HG03139 (cell line): ENCODE data around the gene DYSF.

Experiments
- ATAC-seq: cut with Tn5 transposase; IDR thresholded peaks from one replicate; pipeline ENCODE4 v1.9.1; 2021; ENCODE audit not compliant: unreplicated experiment

The DYSF gene

DNA sequence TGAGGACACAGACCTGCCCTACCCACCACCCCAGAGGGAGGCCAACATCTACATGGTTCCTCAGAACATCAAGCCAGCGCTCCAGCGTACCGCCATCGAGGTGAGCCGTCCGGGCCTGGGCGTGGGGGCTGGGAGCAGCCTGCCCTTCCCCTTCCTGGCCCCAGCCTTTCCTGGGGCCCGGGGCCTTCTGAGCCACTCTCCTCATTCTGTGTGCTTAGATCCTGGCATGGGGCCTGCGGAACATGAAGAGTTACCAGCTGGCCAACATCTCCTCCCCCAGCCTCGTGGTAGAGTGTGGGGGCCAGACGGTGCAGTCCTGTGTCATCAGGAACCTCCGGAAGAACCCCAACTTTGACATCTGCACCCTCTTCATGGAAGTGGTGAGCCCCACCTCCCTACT is 157.9 kb downstream of the DYSF start:
- no peak for ATAC-seq

DNA sequence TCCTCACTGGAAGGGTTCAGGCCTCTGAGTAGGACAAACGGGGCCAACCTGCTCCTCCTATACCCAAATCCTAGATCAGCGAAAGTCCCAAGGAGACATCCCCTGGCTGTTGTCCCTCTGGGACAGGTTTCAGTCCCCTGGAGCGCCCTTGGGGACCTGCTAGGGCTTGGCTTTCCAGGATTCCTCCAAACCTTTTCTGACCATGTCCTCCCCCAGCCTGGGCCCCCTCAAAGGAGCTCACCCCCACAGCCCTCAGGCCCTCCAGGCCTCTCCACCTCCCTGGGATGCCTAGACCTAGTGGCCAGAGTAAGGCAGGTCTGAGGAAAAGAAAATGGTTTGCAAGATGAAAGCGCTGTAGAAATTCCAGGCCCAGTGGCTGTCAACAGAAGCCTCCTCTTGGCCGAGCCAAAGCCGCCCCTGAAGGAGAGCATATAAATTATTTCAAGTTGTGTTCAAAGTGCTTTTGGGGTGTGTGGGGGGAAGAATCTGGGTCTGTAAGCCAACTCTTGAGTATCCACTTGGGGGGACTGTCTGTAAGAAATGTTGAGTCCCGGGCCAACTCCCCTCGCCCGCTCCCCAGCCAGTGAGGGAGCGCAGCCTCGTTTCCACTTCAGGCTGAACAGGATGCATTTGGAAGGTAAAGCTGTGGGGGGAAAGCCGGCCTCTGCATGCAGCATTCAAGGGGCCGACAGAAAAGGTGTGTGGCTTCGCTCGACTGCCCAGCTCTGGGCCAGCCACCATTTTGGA is 158.6 kb downstream of the DYSF start:
- no peak for ATAC-seq

DNA sequence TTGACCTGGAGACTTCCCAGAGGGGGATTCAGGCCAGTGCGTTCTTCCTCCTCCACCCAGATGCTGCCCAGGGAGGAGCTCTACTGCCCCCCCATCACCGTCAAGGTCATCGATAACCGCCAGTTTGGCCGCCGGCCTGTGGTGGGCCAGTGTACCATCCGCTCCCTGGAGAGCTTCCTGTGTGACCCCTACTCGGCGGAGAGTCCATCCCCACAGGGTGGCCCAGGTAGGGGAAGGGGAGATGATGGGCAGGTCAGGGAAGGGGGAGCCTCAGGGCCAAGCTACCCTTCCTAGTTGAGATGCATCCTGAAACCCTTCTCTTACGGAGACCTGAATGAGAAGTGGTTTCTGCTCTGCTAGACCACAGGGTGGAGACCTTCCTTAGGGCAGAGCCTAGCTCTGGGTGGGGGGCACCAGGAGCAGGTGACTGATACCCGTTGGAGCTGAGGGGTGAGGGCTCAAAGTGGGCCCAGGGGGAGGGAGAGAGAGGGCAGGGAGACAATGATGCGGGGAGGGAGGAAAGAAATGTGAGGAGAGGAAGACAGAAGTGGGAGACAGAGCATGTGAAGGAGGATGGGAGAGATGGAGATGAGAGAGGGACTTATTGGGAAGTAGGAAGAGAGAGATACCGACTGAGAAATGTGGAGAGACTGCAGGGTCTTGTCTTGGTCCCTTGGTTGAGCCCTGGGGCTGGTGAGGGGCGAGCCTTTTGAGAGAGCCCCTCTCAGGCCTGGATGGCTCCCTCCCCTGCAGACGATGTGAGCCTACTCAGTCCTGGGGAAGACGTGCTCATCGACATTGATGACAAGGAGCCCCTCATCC is 159.4 kb downstream of the DYSF start:
- ATAC-seq: no peak

DNA sequence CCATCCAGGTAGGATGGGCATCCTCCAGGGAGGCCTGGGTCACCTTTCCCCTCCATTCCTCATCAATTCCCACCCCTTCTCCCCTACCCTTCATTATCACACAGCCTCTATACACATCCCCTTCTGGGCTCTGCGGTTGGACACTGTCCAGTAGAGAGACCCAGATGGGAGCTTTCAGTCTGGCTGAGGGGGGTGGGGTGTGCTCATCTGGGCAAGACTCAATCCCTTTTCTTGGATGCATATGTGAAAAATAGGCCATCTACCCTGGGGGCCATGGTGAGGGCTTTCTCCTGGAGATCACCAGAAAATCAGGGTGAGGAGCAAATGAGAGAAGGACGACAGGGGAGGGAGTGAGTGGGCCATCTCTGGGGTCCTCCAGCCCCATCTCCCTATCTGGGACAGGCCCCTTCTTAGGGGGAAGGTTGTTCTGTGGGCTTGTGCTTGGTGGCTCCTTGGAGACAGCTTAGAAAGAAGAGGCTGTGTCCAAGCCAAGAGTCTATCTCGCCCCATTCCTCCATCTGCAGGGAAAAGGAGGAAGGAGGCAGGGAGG is 160.1 kb downstream of the DYSF start:
- no peak for ATAC-seq

DNA sequence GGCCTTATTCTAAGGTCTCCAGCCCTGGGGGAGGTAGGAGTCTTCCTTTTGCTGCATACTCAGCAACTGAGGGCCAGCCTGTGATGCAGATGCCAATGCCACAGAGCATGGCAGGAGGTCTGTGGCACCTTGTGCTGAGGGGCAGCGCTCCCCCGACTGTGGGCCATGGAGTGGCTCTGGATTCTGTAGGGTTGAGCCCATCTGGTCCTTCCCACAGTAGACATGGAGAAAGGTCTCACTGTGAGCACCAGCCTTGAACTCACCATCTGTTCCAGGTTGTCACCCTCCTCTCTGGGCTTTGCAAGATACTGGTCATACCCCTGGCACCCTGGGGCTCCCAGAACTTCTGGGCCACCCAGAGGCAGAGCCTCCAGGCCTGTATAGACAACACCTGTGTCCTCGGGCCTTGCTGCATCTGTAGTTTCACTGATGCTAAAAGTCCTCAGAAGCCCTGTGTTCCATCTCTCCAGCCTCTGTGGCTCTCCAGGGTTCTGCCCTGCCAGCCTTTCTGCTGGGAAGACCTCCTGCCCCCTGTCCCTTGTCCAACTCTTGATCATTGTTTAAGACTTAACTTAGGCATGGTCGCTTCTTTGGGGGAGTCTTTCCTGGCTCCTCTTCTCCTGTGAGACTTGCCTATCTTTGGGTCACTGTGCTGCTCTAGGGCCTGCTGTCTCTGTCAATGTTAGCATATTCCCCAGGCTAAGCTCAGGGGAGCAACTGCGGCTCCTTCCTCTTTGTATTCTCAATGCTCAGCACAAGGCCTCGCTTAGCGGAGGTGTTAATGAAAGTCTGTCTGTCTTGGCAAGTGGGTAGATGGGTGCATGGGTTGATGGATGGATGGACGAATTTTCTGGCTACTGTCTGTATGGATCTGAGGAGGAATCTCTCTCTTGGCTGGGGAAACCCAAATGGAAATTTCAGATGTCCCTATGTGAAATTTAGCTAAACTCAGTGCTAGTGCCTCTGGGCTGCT is 160.9 kb downstream of the DYSF start:
- ATAC-seq: no peak

DNA sequence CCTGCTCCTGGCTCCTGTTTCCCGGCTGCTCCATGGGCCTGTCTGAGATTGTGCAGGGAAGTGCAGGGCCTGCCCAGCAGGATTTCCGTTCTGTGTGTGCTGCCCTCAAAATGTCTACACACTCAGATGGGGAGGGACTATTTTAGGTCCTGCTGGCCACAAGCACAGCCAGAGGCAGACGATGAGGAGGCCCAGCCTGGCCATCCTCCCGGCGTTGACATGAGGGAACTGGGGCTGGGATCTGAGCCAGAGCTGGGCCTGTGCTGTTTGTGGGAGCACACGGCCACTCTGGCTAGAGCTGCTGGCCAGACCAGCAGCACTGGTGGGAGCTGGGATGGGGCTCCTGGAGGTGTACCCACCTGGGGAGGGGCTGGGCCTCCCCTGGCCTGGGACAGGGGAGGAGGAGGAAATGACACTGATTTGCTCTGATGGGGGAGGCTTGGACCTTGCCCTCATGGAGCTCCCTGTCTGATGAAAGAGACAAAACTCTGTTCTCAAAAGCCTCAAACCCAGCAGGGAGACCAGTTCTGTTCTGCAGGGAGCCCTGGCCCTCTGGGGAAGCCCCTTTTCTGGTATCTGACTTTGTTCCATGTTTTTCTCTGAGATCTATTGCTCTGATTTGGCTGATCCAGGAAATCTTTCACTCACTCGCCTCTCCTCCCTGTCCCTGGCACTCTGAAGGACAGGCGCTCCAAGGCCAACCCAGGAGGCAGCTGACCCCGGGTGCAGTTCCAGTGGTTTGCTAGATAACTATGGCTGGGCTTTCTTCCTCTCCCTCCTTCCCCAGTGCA is 161.8 kb downstream of the DYSF start:
- no peak for ATAC-seq

DNA sequence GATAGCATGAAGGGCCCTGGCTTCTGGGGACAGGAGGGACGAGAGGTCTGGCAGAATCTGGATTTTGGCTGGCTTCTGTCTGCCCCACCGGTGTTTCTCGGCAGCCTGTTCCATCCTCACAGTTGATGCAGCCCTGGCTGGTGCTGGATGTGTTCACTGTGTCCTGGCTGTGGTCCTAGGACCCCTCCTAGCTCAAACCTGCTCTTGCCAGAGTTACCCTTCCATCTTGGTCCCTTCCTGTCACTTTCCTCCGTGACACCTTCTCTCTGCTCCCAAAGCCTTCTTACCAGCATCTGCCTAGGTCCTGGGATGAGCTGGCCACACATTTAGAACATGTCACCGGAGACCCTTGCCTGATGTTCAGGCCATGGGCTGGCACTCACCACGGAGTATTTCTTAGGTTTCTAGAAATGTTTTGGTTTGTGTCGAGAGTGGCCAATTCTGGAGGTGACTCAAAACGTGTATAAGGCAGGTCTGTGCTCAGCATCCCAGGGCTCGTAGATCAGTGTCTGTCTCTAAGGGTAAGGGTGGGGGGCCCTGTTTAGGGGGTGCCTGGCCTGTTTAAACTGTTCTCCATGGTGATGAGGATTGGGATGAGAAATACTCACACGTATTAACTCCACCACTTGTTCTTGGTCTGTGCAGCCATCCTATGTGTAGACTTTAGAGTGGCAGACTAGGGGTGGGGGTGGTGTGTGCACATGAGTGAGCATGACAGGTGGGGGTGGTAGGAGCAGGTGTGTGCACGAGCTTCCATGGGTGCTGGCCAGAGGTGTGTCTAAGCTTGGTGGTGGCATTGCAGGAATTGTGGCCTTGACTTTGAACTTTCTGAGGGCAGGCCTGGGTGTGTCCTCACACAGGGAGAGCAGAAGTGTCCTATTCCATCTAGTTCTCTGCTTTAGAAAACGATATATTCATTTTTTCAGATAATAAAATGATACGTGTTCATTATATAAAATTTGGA is 162.7 kb downstream of the DYSF start:
- ATAC-seq: no peak

DNA sequence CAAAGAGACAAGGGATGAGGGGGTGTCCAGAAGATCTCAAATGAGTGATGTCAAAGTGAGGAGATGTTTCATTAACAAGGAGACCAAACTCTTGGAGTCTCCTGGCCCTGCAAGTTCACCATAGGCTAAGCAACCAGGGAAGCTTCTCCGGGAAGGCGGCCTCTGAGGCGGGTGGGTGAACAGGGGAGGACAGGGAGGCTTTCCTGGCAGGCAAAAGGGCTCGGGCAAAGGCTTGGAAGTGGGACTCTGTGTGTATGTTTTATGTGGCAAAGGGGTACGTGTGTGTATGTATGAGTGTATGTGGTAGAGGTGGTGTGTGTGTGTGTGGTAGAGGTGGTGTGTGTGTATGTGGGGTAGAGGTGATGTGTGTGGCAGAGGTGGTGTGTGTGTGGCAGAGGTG is 163.9 kb downstream of the DYSF start:
- ATAC-seq: no peak

DNA sequence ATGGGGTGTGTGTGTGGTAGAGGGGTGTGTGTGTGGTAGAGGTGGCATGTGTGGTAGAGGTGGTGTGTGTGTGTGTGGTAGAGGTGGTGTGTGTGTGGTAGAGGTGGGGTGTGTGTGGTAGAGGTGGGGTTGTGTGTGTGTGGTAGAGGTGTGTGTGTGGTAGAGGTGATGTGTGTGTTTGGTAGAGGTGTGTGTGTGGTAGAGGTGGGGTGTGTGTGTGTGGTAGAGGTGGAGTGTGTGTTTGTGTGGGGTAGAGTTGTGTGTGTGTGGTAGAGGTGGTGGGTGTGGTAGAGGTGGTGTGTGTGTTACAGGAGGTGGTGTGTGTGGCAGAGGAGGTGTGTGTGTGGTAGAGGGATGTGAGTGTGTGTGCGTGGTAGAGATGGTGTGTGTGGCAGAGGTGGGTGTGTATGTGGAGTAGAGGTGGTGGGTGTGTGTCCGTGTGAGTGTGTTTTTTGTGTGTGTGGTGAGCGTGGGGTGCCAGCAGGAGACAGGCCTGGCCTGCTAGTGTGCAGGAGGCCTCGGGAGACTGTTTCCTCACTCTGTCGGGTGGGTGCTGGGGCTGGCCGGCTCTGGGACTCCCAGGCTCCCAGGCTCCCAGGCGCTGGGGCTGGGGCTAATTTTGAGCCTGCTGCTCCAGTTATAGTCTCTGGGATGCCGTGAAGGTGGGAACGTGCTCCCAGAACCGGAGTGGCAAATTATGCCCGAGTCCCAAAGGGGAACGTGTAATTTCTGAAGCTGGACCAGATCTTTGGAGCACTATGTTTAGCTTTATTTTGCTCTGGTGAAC is 165.2 kb downstream of the DYSF start:
- no peak for ATAC-seq

DNA sequence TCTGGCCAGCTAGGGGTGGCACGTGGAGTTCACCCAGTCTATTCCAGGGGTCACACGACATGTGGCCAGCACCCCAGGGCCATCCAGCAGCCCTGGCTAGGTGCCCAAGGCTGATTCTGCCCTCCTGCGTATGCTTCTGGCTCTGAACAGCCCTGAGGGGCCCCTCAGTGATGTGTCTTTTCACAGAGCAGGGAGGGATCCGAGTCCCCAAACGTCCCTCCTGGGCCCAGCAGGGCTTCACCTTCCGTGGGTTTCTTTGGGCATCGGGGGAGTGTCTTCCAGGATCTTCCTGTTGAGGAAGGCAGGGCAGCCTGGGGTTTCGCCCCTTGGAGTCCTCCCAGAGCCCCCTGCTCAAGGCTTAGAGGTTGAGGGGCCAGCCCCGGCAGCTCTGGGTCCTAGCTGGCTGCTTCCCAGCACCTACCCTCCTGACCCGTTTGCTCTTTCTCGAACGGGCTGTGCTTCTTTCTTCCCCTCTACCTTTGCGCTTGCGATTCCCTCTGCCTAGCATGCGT is 165.9 kb downstream of the DYSF start:
- no peak for ATAC-seq

DNA sequence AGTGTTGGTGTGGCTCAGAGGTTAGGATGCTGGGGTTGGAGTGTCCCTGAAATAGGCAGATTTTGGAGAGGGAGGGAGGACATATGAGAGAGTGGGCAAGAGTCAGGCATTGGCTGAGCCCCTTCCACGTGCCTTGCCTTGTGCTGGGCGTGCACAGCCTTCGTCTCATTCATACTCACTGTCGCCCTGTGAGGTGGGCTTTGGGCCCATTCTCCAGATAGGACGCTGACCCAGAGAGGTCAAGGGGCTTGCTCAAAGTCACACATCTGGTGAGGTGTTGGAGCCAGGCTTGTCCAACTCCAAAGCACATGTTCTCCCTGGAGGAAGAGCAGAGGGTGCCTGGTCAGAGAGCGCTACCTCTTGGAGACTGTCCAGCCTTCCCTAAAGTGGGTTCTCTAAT is 166.8 kb downstream of the DYSF start:
- no peak for ATAC-seq

DNA sequence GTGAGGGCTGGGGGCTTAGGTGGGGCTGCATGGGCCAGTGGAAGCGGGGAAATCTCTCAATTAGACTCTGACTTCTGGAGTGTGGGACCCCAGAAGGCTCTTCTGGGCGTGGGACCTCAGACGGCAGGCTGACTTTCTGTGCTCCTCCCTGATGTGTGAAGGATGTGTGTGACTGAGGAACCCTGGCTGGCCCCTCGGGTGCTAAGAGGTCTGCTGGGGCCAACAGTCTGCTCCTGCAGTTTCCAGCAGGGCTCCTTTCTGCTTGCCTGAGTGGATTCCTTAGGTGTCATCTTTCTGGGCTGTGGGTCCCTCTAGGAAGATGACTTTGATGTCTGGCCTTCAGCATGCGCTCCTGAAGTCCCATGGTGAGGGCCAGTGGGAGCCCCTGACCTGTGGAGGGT is 167.5 kb downstream of the DYSF start:
- ATAC-seq: no peak

DNA sequence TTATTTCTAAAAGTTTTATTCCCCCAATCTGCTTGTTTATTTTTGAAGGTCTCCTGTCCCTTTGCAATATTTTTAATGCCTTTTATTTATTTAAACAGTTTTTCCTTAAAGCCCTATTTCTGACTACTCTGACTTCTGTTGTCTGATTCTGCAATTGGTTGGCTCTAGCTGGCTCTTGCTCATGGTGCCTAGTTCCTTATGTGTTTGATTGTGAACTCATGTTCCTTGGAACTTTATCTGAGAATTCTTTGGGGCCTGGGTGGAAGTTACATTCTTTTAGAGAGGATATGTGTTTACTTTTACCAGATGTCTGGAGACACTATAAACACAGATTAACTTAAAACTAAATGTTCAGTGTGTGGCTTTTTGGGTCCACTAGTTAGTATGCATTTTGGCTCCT is 175.9 kb downstream of the DYSF start:
- ATAC-seq: no peak

DNA sequence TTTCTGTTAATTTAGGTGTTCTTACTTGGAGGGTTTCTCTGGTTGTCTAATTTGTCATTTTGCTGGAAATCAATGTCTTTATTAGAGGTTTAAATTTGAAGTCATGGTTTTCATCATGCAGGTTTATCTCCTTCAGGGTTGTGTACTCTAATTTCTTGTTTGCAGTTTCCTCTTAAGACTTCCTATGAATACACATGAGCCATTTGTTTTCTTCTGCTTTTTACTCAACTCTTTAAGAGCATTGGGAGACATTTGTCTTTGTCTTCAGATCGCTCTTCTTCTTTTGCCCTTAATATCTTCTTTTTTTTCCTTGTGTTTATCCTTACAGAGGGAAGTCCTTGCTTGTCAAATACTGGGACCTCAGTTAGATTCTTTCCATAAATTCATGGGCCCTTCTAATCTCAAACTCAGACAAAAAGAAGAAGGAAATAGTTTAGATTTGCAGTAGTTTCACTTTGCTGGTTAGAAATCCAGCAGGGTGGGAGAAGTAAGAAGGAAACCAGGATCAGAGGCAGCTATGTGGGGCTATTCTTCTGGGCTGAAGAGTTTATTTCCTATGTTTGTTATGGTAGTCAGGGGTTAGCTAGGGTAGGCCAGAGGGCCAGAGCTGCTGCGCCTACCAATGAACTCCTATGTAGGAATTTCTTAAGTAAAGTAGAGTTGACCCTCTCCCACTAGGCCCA is 176.6 kb downstream of the DYSF start:
- no peak for ATAC-seq

DNA sequence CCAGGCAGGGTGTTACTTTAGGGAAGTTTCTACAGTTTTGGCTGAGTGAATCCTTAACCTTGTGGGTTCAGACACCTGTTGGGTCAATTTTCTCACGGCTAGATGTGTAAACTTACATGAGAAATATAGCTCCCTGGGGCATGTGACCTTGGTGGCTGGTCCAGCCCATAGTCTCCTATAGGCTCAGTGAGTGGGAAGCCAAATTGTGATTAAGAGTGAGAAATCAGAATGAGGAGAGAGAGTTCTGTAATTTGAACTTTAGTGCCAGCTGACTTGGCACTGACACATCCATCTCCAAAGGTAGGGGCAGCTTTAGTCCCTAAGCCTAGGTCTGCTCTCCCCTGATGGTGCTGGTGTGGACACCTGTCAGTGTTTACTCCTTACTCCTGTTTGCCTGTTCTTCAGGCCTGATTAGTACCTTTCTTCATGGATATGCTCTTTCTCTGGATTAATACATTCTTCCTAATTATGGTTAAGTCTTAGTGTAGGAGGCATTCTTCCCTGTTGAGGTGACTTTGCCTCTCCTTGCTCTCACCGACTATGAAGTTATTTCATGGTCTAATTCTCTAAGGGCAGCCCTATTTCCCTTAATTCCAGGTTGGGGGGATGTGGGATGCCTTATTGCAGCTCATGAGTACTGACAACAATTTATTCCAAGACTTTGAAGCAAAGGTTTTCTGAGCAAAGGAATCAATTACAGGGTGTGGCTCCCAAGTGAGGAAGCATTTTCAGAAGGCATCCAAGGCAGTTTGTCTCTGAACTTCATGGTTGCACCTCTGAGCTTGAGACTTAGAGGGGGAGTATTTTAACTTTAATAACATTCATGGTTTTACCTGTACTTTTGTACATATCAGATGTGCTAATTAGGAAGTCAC is 177.3 kb downstream of the DYSF start:
- ATAC-seq: no peak

DNA sequence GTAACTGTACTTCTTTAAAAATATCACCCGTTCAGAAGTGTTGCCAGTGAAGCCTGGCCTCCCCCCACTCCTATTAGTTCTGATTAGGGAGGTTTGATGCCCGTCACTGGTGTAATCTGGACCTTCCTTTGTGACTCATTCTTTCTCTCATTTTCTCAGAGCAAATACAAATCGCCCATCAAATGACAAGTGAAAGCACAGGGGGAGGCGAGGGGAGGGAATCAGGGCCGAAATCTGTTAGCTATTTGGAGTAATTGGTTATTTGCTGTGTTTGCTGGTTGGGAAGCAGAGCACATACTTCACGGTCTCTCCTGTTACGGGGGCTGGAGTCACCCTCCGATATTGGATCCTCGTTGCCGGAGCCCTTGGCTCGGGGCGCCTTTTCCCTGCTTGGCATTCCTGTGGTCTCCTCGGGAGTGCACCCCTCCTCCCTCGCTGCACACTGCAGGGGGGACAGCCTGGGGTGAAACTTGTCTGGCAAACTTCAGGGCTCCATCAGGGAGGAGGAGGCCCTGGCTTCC is 178.1 kb downstream of the DYSF start:
- no peak for ATAC-seq
